H9 (cell line): Measurements from ENCODE around the gene DCST2. TPM values are rescaled to one million over a fixed set of nuclear protein-coding genes. Genes with fewer than 3 reads are reported as not detected.

Experiments
- DNase-seq: peaks from one replicate; pipeline ENCODE4 v3.0.0-alpha.2; 2017
- H2AFZ ChIP-seq: one replicate; pipeline ENCODE4 v1.6.1; 2013; ENCODE audit warnings: mild to moderate bottlenecking, low read length, control low read depth, moderate library complexity
- H2AK5ac ChIP-seq: 2 replicates; pipeline ENCODE4 v1.6.1; 2013; ENCODE audit warnings: low read length, control low read depth, mixed read lengths; ENCODE audit not compliant: insufficient read length
- H2BK120ac ChIP-seq: one replicate; pipeline ENCODE4 v1.6.1; 2013; ENCODE audit warnings: low read depth, mild to moderate bottlenecking, low read length, control low read depth, inconsistent platforms; ENCODE audit not compliant: poor library complexity, severe bottlenecking
- H2BK12ac ChIP-seq: 2 replicates; pipeline ENCODE4 v1.6.1; 2013; ENCODE audit warnings: low read length, control low read depth, mixed read lengths, low read depth; ENCODE audit not compliant: insufficient read length
- H2BK15ac ChIP-seq: 2 replicates; pipeline ENCODE4 v1.6.1; 2013; ENCODE audit warnings: low read depth, low read length, control low read depth
- H2BK20ac ChIP-seq: one replicate; pipeline ENCODE4 v1.6.1; 2013; ENCODE audit warnings: low read depth, mild to moderate bottlenecking, low read length, control low read depth, inconsistent platforms; ENCODE audit not compliant: poor library complexity, severe bottlenecking
- H2BK5ac ChIP-seq: 2 replicates; pipeline ENCODE4 v1.6.1; 2013; ENCODE audit warnings: low read length, control low read depth, mixed read lengths; ENCODE audit not compliant: insufficient read length
- H3K14ac ChIP-seq: 2 replicates; pipeline ENCODE4 v1.6.1; 2013; ENCODE audit warnings: low read length, control low read depth; ENCODE audit not compliant: insufficient read depth
- H3K18ac ChIP-seq: 2 replicates; pipeline ENCODE4 v1.6.1; 2013; ENCODE audit warnings: low read depth, mild to moderate bottlenecking, mixed read lengths, low read length, control low read depth; ENCODE audit not compliant: insufficient read length
- H3K23ac ChIP-seq: 2 replicates; pipeline ENCODE4 v1.6.1; 2013; ENCODE audit warnings: low read length, control low read depth, mixed read lengths, low read depth; ENCODE audit not compliant: insufficient read length
- H3K23me2 ChIP-seq: 2 replicates; pipeline ENCODE4 v1.6.1; 2013; ENCODE audit warnings: low read depth, mild to moderate bottlenecking, mixed read lengths, low read length, control low read depth; ENCODE audit not compliant: insufficient read length, poor library complexity, severe bottlenecking
- H3K27ac ChIP-seq: 2 replicates; pipeline ENCODE4 v1.5.1; 2013; ENCODE audit warnings: low read length, control low read depth, mixed read lengths, low read depth; ENCODE audit not compliant: insufficient read length
- H3K27me3 ChIP-seq: 2 replicates; pipeline ENCODE4 v1.6.1; 2013; ENCODE audit warnings: low read length, control low read depth, inconsistent platforms; ENCODE audit not compliant: insufficient read depth
- H3K4ac ChIP-seq: 2 replicates; pipeline ENCODE4 v1.6.1; 2013; ENCODE audit warnings: low read depth, mild to moderate bottlenecking, control low read depth, inconsistent platforms, low read length, moderate library complexity
- H3K4me1 ChIP-seq: 2 replicates; pipeline ENCODE4 v1.6.1; 2013; ENCODE audit warnings: low read length, control low read depth, inconsistent platforms; ENCODE audit not compliant: insufficient read depth
- H3K4me2 ChIP-seq: 2 replicates; pipeline ENCODE4 v1.6.1; 2013; ENCODE audit warnings: low read length, control low read depth, mixed read lengths; ENCODE audit not compliant: insufficient read length, insufficient read depth
- H3K56ac ChIP-seq: 2 replicates; pipeline ENCODE4 v1.6.1; 2013; ENCODE audit warnings: low read depth, mild to moderate bottlenecking, mixed read lengths, low read length, control low read depth; ENCODE audit not compliant: insufficient read length
- H3K79me1 ChIP-seq: 2 replicates; pipeline ENCODE4 v1.6.1; 2013; ENCODE audit warnings: low read depth, mild to moderate bottlenecking, moderate library complexity, low read length, control low read depth, inconsistent platforms; ENCODE audit not compliant: insufficient read depth, poor library complexity, severe bottlenecking
- H3K79me2 ChIP-seq: 2 replicates; pipeline ENCODE4 v1.6.1; 2013; ENCODE audit warnings: low read length, control low read depth, inconsistent platforms; ENCODE audit not compliant: insufficient read depth
- H3K9ac ChIP-seq: 2 replicates; pipeline ENCODE4 v1.6.1; 2013; ENCODE audit warnings: low read length, control low read depth, mixed read lengths; ENCODE audit not compliant: insufficient read length; ENCODE audit errors: extremely low read depth
- H3K9me3 ChIP-seq: one replicate; pipeline ENCODE4 v1.6.1; 2013; ENCODE audit warnings: low read depth, low read length, inconsistent platforms; ENCODE audit not compliant: control insufficient read depth
- H3T11ph ChIP-seq: one replicate; pipeline ENCODE4 v1.6.1; 2013; ENCODE audit warnings: mild to moderate bottlenecking, low read length, control low read depth, inconsistent platforms
- H4K20me1 ChIP-seq: one replicate; pipeline ENCODE4 v1.6.1; 2013; ENCODE audit not compliant: control insufficient read depth, insufficient read length, insufficient read depth
- H4K5ac ChIP-seq: 2 replicates; pipeline ENCODE4 v1.6.1; 2013; ENCODE audit warnings: low read depth, mild to moderate bottlenecking, mixed read lengths, low read length, control low read depth; ENCODE audit not compliant: insufficient read length
- H4K8ac ChIP-seq: replicated peaks from 2 replicates; pipeline ENCODE4 v1.6.1; 2013; ENCODE audit warnings: low read length, control low read depth, mixed read lengths, low read depth; ENCODE audit not compliant: insufficient read length
- H4K91ac ChIP-seq: 2 replicates; pipeline ENCODE4 v1.6.1; 2013; ENCODE audit warnings: low read depth, mild to moderate bottlenecking, moderate library complexity, mixed read lengths, low read length, control low read depth; ENCODE audit not compliant: insufficient read length
- H3K27ac Mint-ChIP-seq, 3 experiments: 2 replicates in 2 of 3; 3 replicates in 1 of 3; pipeline ENCODE4 v1.8.0; 2020 to 2021; ENCODE audit warnings: mixed read lengths in 3 of 3, mild to moderate bottlenecking in 1 of 3, moderate library complexity in 1 of 3
- H3K27me3 Mint-ChIP-seq: 2 replicates; pipeline ENCODE4 v1.8.0; 2021; ENCODE audit warnings: low read depth, mild to moderate bottlenecking, moderate library complexity, mixed read lengths
- H3K36me3 Mint-ChIP-seq, 3 experiments: 2 replicates in 2 of 3; 3 replicates in 1 of 3; pipeline ENCODE4 v1.8.0; 2020 to 2021; ENCODE audit warnings: low read depth in 3 of 3, mixed read lengths in 3 of 3; ENCODE audit not compliant: insufficient read depth in 1 of 3
- H3K4me1 Mint-ChIP-seq, 2 experiments: 2 replicates each; pipeline ENCODE4 v1.8.0; 2020; ENCODE audit warnings: mixed read lengths in 2 of 2
- H3K4me3 Mint-ChIP-seq, 2 experiments: 2 replicates in 1 of 2; 3 replicates in 1 of 2; pipeline ENCODE4 v1.8.0; 2020 to 2021; ENCODE audit warnings: mild to moderate bottlenecking in 2 of 2, mixed read lengths in 2 of 2, moderate library complexity in 1 of 2
- H3K9me3 Mint-ChIP-seq, 2 experiments: 2 replicates in 1 of 2; 3 replicates in 1 of 2; pipeline ENCODE4 v1.8.0; 2020; ENCODE audit warnings: mild to moderate bottlenecking in 2 of 2, mixed read lengths in 2 of 2, moderate library complexity in 1 of 2
- CTCF ChIP-seq: fragments of 200-600 bp; sonication (generic); conservative IDR thresholded peaks from 3 replicates; pipeline ENCODE4 v1.8.0; 2021; ENCODE audit warnings: antibody characterized with exemption, mild to moderate bottlenecking
- WGBS: extraction: QIAGEN DNeasy Blood & Tissue Kit; methylation state at CpG from one replicate; pipeline ENCODE4 v1.1.7; 2013; ENCODE audit warnings: missing lambda C conversion rate, low lambda C conversion rate, mixed read lengths; ENCODE audit not compliant: insufficient read length; ENCODE audit errors: extremely low coverage; 5-methylcytosine and 5-hydroxymethylcytosine counted together
- total RNA-seq: library from RNA; stranded (reverse); gene quantifications from 2 replicates; pipeline ENCODE4 v1.2.1, GENCODE V29; 2021

DCST2 gene
- total RNA-seq, 1 experiment from 2014 or later = 0.35 TPM

GRCh38 chr1:155002464-155003226, 30.9 kb downstream of the DCST2 start, which contains the start of gene ZBTB7B:
Gene ZBTB7B (plus strand): TSS chr1:155002802. CDS start chr1:155014661, 11,859 bp downstream.
- Histone ChIP-seq H2BK120ac (no peak within 1 kb of the TSS), H4K5ac (no peak within 1 kb of the TSS), H2AFZ (no peak within 1 kb of the TSS), H3K27me3 (no peaks in the 10 kb centered on the region), H3K56ac (no peak within 1 kb of the TSS), H3K14ac (peak within 1 kb of the TSS; percentile 32), H3K79me1 (no peaks in the 10 kb centered on the region), H2AK5ac (no peak within 1 kb of the TSS), H3T11ph (no peak within 1 kb of the TSS), H3K27ac (no peak within 1 kb of the TSS), H3K9me3 (no peaks in the 10 kb centered on the region), H3K79me2 (no peaks in the 10 kb centered on the region; the same call in 1 of the 2 replicates), H3K18ac (no peak within 1 kb of the TSS), H4K8ac (no peak within 1 kb of the TSS), H3K23me2 (peaks cover 26% of the 10 kb centered on the region), H2BK12ac (no peak within 1 kb of the TSS), H3K4me1 (peaks cover 5% of the 10 kb centered on the region; the same call in 1 of the 2 replicates), H3K4me2 (peak within 1 kb of the TSS; percentile 90), H2BK20ac (no peak within 1 kb of the TSS), H3K9ac (peak within 1 kb of the TSS; percentile 36), H4K20me1 (no peaks in the 10 kb centered on the region), H2BK5ac (no peak within 1 kb of the TSS), H3K4ac (no peak within 1 kb of the TSS), H3K23ac (no peak within 1 kb of the TSS), H2BK15ac (no peak within 1 kb of the TSS), H4K91ac (no peak within 1 kb of the TSS)
- TF ChIP-seq CTCF = no peak
- peak; percentile 39 for DNase-seq
- Mint-ChIP-seq H3K4me1 (peaks cover 34 to 43% of the 10 kb centered on the region in 2 experiments), H3K4me3 (peak within 1 kb of the TSS; percentile 93 to 97), H3K9me3 (peaks cover 0 to 2% of the 10 kb centered on the region in 2 experiments; a peak in 3 of 5 replicates), H3K27me3 (no peaks in the 10 kb centered on the region), H3K36me3 (no peaks in the 10 kb centered on the region; a peak in 2 of 7 replicates), H3K27ac (peak within 1 kb of the TSS; percentile 93 to 96 (median 95); a peak in 6 of 7 replicates)
- WGBS = no CpG with 5 or more reads among the region's 35 CpGs
